IMR-90 (cell line): ENCODE results near the gene DEPDC5. TPM values are rescaled to one million over a fixed set of nuclear protein-coding genes. Genes with fewer than 3 reads are reported as not detected.

Source experiments
- ATAC-seq: fragments of 200-7000 bp; cut with Tn5 transposase; 2 replicates; pipeline ENCODE4 v1.9.1; 2020; ENCODE audit warnings: low read depth, mild to moderate bottlenecking, moderate library complexity
- BruUV-seq: library from RNA; stranded (reverse); fragments of 400-500 nt; replicated peaks from 2 replicates; lab custom pipeline; 2021; lab: Mats Ljungman, UMichigan
- CTCF ChIA-PET: fragments of 300-600 bp; formaldehyde crosslinking; extraction: SDS; loops from one replicate; lab custom pipeline; 2021; ENCODE audit warnings: antibody characterized with exemption; lab: Yijun Ruan, JAX
- POLR2A ChIA-PET: fragments of 300-600 bp; sonication (Branson Sonifier 250); formaldehyde crosslinking; loops from one replicate; lab custom pipeline; 2022; ENCODE audit warnings: antibody characterized with exemption; ENCODE audit not compliant: unreplicated experiment; lab: Charles Lee
- DNase-seq: peaks from one replicate; pipeline ENCODE4 v3.0.0; 2013
- H2AFZ ChIP-seq: replicated peaks from 2 replicates; pipeline ENCODE3; 2013; ENCODE audit warnings: low read length, mild to moderate bottlenecking; ENCODE audit not compliant: poor library complexity
- H2AK5ac ChIP-seq: 2 replicates; pipeline ENCODE4 v1.6.1; 2013; ENCODE audit warnings: low read depth, low read length, inconsistent platforms
- H2AK9ac ChIP-seq: replicated peaks from 2 replicates; pipeline ENCODE3; 2013; ENCODE audit warnings: mild to moderate bottlenecking, low read depth, low read length, moderate library complexity; ENCODE audit not compliant: poor library complexity
- H2BK120ac ChIP-seq: 2 replicates; pipeline ENCODE4 v1.6.1; 2013; ENCODE audit warnings: low read depth, low read length, inconsistent platforms
- H2BK15ac ChIP-seq: 3 replicates; pipeline ENCODE4 v1.6.1; 2013; ENCODE audit warnings: low read depth, low read length, inconsistent platforms
- H2BK20ac ChIP-seq: 2 replicates; pipeline ENCODE4 v1.6.1; 2013; ENCODE audit warnings: low read depth, mild to moderate bottlenecking, inconsistent platforms, low read length, moderate library complexity
- H2BK5ac ChIP-seq: 2 replicates; pipeline ENCODE4 v1.6.1; 2013; ENCODE audit warnings: mild to moderate bottlenecking, low read depth, low read length, inconsistent platforms; ENCODE audit not compliant: poor library complexity, severe bottlenecking
- H3K14ac ChIP-seq: replicated peaks from 2 replicates; pipeline ENCODE4 v1.6.1; 2013; ENCODE audit warnings: low read depth, low read length, inconsistent platforms
- H3K18ac ChIP-seq: 2 replicates; pipeline ENCODE4 v1.6.1; 2013; ENCODE audit warnings: low read depth, low read length, control low read depth
- H3K23ac ChIP-seq: 2 replicates; pipeline ENCODE4 v1.6.1; 2013; ENCODE audit warnings: low read depth, low read length, inconsistent platforms
- H3K27ac ChIP-seq: 2 replicates; pipeline ENCODE4 v1.5.1; 2013; ENCODE audit warnings: mild to moderate bottlenecking, control low read depth, low read length; ENCODE audit not compliant: insufficient read depth
- H3K27me3 ChIP-seq: 2 replicates; pipeline ENCODE4 v1.6.1; 2013; ENCODE audit warnings: low read length; ENCODE audit not compliant: control insufficient read depth, insufficient read depth
- H3K36me3 ChIP-seq: 2 replicates; pipeline ENCODE4 v1.6.1; 2013; ENCODE audit warnings: low read length, mixed read lengths; ENCODE audit not compliant: control insufficient read depth, insufficient read depth
- H3K4ac ChIP-seq: 2 replicates; pipeline ENCODE4 v1.6.1; 2013; ENCODE audit warnings: low read depth, low read length, inconsistent platforms
- H3K4me1 ChIP-seq: 2 replicates; pipeline ENCODE4 v1.6.1; 2013; ENCODE audit warnings: low read length, mixed read lengths; ENCODE audit not compliant: control insufficient read depth, insufficient read depth
- H3K4me2 ChIP-seq: 2 replicates; pipeline ENCODE4 v1.6.1; 2013; ENCODE audit warnings: low read depth, mild to moderate bottlenecking, control low read depth, low read length, moderate library complexity
- H3K4me3 ChIP-seq: 2 replicates; pipeline ENCODE4 v1.5.1; 2013; ENCODE audit warnings: low read depth, mild to moderate bottlenecking, control low read depth, low read length, moderate library complexity; ENCODE audit not compliant: insufficient read depth
- H3K56ac ChIP-seq: 2 replicates; pipeline ENCODE4 v1.6.1; 2013; ENCODE audit warnings: low read length, inconsistent platforms; ENCODE audit not compliant: insufficient read depth; ENCODE audit errors: extremely low read depth
- H3K79me1 ChIP-seq, 2 experiments: 2 replicates each; pipeline ENCODE4 v1.6.1; 2013; ENCODE audit warnings: low read length in 2 of 2, inconsistent platforms in 1 of 2, low read depth in 1 of 2
- H3K9ac ChIP-seq: 2 replicates; pipeline ENCODE4 v1.6.1; 2013; ENCODE audit warnings: low read depth, low read length, control low read depth
- H3K9me1 ChIP-seq: 2 replicates; pipeline ENCODE4 v1.6.1; 2013; ENCODE audit warnings: low read length, inconsistent platforms; ENCODE audit not compliant: insufficient read depth
- H3K9me3 ChIP-seq: 2 replicates; pipeline ENCODE4 v1.6.1; 2013; ENCODE audit warnings: low read length; ENCODE audit not compliant: control insufficient read depth, insufficient read depth
- H4K20me1 ChIP-seq: 2 replicates; pipeline ENCODE4 v1.6.1; 2013; ENCODE audit warnings: low read length, inconsistent platforms; ENCODE audit not compliant: insufficient read depth
- H4K5ac ChIP-seq: 2 replicates; pipeline ENCODE4 v1.6.1; 2013; ENCODE audit warnings: mild to moderate bottlenecking, low read depth, low read length, control low read depth
- H4K8ac ChIP-seq, 2 experiments: 2 replicates each; pipeline ENCODE4 v1.6.1; 2013; ENCODE audit warnings: low read depth in 2 of 2, low read length in 2 of 2, control low read depth in 1 of 2, inconsistent platforms in 1 of 2
- H4K91ac ChIP-seq: 2 replicates; pipeline ENCODE4 v1.6.1; 2013; ENCODE audit warnings: low read depth, low read length, inconsistent platforms; ENCODE audit not compliant: insufficient read depth
- BHLHE40 ChIP-seq: fragments of 150-350 bp; IDR thresholded peaks from 2 replicates; pipeline ENCODE4 v1.6.1; 2016; ENCODE audit warnings: mild to moderate bottlenecking, low read depth, low read length
- CEBPB ChIP-seq: IDR thresholded peaks from 2 replicates; pipeline ENCODE4 v1.6.1; 2012; ENCODE audit warnings: low read depth, low read length, improper control_type of control experiment
- CHD1 ChIP-seq: IDR thresholded peaks from 2 replicates; pipeline ENCODE4 v1.6.1; 2012; ENCODE audit warnings: low read depth, low read length, improper control_type of control experiment
- CTCF ChIP-seq: conservative IDR thresholded peaks from 2 replicates; pipeline ENCODE4 v1.5.1; 2012; ENCODE audit warnings: mild to moderate bottlenecking, low read depth, low read length, improper control_type of control experiment
- ELK1 ChIP-seq: fragments of 150-350 bp; IDR thresholded peaks from 2 replicates; pipeline ENCODE4 v1.6.1; 2016; ENCODE audit warnings: low read depth, mild to moderate bottlenecking, low read length, moderate library complexity, borderline replicate concordance
- FOS ChIP-seq: fragments of 150-350 bp; IDR thresholded peaks from 2 replicates; pipeline ENCODE4 v1.6.1; 2016; ENCODE audit warnings: low read depth, low read length
- MAFK ChIP-seq: IDR thresholded peaks from 2 replicates; pipeline ENCODE4 v1.6.1; 2012; ENCODE audit warnings: low read depth, low read length, improper control_type of control experiment
- MAZ ChIP-seq: IDR thresholded peaks from 2 replicates; pipeline ENCODE4 v1.6.1; 2012; ENCODE audit warnings: low read depth, mild to moderate bottlenecking, low read length, improper control_type of control experiment, moderate library complexity, borderline replicate concordance
- MXI1 ChIP-seq: IDR thresholded peaks from 2 replicates; pipeline ENCODE4 v1.6.1; 2012; ENCODE audit warnings: low read depth, mild to moderate bottlenecking, low read length, moderate library complexity, borderline replicate concordance
- NFE2L2 ChIP-seq: fragments of 150-350 bp; IDR thresholded peaks from 2 replicates; pipeline ENCODE4 v1.6.1; 2016; ENCODE audit warnings: low read depth, mild to moderate bottlenecking, low read length
- POLR2A ChIP-seq: IDR thresholded peaks from 2 replicates; pipeline ENCODE4 v1.6.1; 2012; ENCODE audit warnings: mild to moderate bottlenecking, low read depth, low read length
- RAD21 ChIP-seq: IDR thresholded peaks from 2 replicates; pipeline ENCODE4 v1.6.1; 2012; ENCODE audit warnings: low read length, improper control_type of control experiment
- RCOR1 ChIP-seq: IDR thresholded peaks from 2 replicates; pipeline ENCODE4 v1.6.1; 2012; ENCODE audit warnings: mild to moderate bottlenecking, low read length, improper control_type of control experiment; ENCODE audit not compliant: insufficient replicate concordance
- RFX5 ChIP-seq: IDR thresholded peaks from 2 replicates; pipeline ENCODE4 v1.8.0; 2012; ENCODE audit warnings: low read depth, mild to moderate bottlenecking, low read length, moderate library complexity
- SMC3 ChIP-seq: fragments of 150-350 bp; IDR thresholded peaks from 2 replicates; pipeline ENCODE4 v1.6.1; 2016; ENCODE audit warnings: low read depth, mild to moderate bottlenecking, antibody characterized with exemption, low read length, moderate library complexity
- WGBS, 2 experiments: methylation state at CpG; one replicate each; pipeline versions ENCODE4 v1.1.5 to v1.1.7; 2013; ENCODE audit warnings: missing lambda C conversion rate in 2 of 2; ENCODE audit not compliant: insufficient read length in 1 of 2; ENCODE audit errors: extremely low coverage in 2 of 2; 5-methylcytosine and 5-hydroxymethylcytosine counted together
- dilution Hi-C: fragments of 300-500 bp; cut with HindIII; formaldehyde crosslinking; loops from one replicate; pipeline ENCODE4 v1.14.3; 2018; ENCODE audit warnings: low sequenced_read_pairs; ENCODE audit not compliant: unreplicated experiment
- in situ Hi-C: fragments of 300-500 bp; cut with MboI; formaldehyde crosslinking; loops from 3 replicates; pipeline ENCODE4 v1.14.3; 2019; ENCODE audit warnings: low sequenced_read_pairs, inconsistent platforms, mixed read lengths
- intact Hi-C: fragments of 100-400 bp; cut with micrococcal nuclease; formaldehyde crosslinking; loops from 2 replicates; pipeline ENCODE4 v1.10.0; 2022
- polyA plus RNA-seq, 3 experiments: library from polyadenylated mRNA; depleted of rRNA; stranded (reverse); fragments of >200 nt; gene quantifications; 2 replicates each; pipeline ENCODE4 v1.2.3, GENCODE V29; 2012; ENCODE audit warnings: low replicate concordance in 1 of 3
- total RNA-seq: library from RNA; depleted of rRNA; stranded (reverse); fragments of >200 nt; gene quantifications from 2 replicates; pipeline ENCODE4 v1.2.3, GENCODE V29; 2012
- TF ChIP-seq, protein P1 (sequence below): fragments of 150-350 bp; IDR thresholded peaks from 2 replicates; pipeline ENCODE4 v1.6.1; 2017; ENCODE audit warnings: mild to moderate bottlenecking, antibody characterized with exemption, low read length, low read depth

Gene DEPDC5
- total and polyA plus RNA-seq, 2 of the 4 experiments (the other 2 are of a cell fraction): 6.6 to 12.9 TPM

- peaks cover 13% of the 10 kb centered on the region; the same call in 1 of the 2 replicates for H4K20me1 ChIP-seq
- no peak overlapping the region for H2AFZ ChIP-seq
- peak; percentile 76 for ATAC-seq
- H4K8ac ChIP-seq: peak overlapping the region in 1 of 2 experiments; percentile 16; a peak in 1 of 4 replicates
- 0 out of 2 replicates have a peak overlapping the region, but pooled peaks have one; percentile 11 for H3K14ac ChIP-seq
- no peak overlapping the region for H3K9ac ChIP-seq
- H3K56ac ChIP-seq: no peak overlapping the region
- in situ Hi-C loops (no loop called here), dilution Hi-C loops (no loop called here), intact Hi-C loops (no loop called here)
- H3K36me3 ChIP-seq: peaks cover 29% of the 10 kb centered on the region
- H3K9me3 ChIP-seq: no peaks in the 10 kb centered on the region
- H3K18ac ChIP-seq: no peak overlapping the region
- H4K5ac ChIP-seq: no peak overlapping the region
- H3K4me3 ChIP-seq: no peak overlapping the region
- H3K9me1 ChIP-seq: peaks cover 30% of the 10 kb centered on the region
- no peak overlapping the region; the same call in 1 of the 2 replicates for H3K27ac ChIP-seq
- H3K79me1 ChIP-seq: peaks cover 0 to 15% of the 10 kb centered on the region in 2 experiments; a peak in 1 of 4 replicates
- peak overlapping the region; percentile 20 for H2AK5ac ChIP-seq
- H4K91ac ChIP-seq: peak overlapping the region; percentile 4; the same call in 1 of the 2 replicates
- H2AK9ac ChIP-seq: no peak overlapping the region
- peak; percentile 83 for DNase-seq
- H3K23ac ChIP-seq: peak overlapping the region; percentile 34; the same call in 1 of the 2 replicates
- H2BK15ac ChIP-seq: no peak overlapping the region
- TF ChIP-seq CHD1 (no peak), RFX5 (no peak), NFE2L2 (no peak), MAFK (no peak), BHLHE40 (peak; percentile 52; the same call in 1 of the 2 replicates), SMC3 (peak; percentile 31; the same call in 1 of the 2 replicates), CTCF (peak; percentile 31), FOS (peak; percentile 46; the same call in 1 of the 2 replicates), RAD21 (peak; percentile 33), MXI1 (no peak), CEBPB (no peak), POLR2A (no peak), MAZ (no peak), RCOR1 (no peak), ELK1 (no peak)
- TF ChIP-seq, protein P1, sequence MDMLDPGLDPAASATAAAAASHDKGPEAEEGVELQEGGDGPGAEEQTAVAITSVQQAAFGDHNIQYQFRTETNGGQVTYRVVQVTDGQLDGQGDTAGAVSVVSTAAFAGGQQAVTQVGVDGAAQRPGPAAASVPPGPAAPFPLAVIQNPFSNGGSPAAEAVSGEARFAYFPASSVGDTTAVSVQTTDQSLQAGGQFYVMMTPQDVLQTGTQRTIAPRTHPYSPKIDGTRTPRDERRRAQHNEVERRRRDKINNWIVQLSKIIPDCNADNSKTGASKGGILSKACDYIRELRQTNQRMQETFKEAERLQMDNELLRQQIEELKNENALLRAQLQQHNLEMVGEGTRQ: no peak
- no peak overlapping the region for H2BK5ac ChIP-seq
- peak overlapping the region; percentile 32 for H2BK20ac ChIP-seq
- no TSS peak for BruUV-seq
- 58% methylated on average over 2 of the region's 6 CpGs; no CpG with 5 or more reads in 1 of the 2 experiments for WGBS, 2 experiments
- peaks cover 7% of the 10 kb centered on the region for H3K4me1 ChIP-seq
- no peak overlapping the region for H2BK120ac ChIP-seq
- no peaks in the 10 kb centered on the region for H3K27me3 ChIP-seq
- peak overlapping the region; percentile 46 for H3K4ac ChIP-seq
- ChIA-PET CTCF (interaction anchor here (0.7 to 1.3 kb wide), 4 partner anchors 12 to 100 kb away, joined by 3 to 7 read pairs (median 3); no protein-coding TSS in a partner anchor), POLR2A (no interaction called here)
- H3K4me2 ChIP-seq: no peak overlapping the region
Measured at GRCh38 chr22:31870890-31871289, 117.1 kb downstream of the DEPDC5 start.
